HCT116 (cell line): ENCODE data around the gene ZBTB20. TPM values are rescaled to one million over a fixed set of nuclear protein-coding genes. Genes with fewer than 3 reads are reported as not detected.

ENCODE experiments used
- ATAC-seq: fragments of 200-7000 bp; cut with Tn5 transposase; 2 replicates; pipeline ENCODE4 v1.9.1; 2020; ENCODE audit warnings: mild to moderate bottlenecking, moderate library complexity
- BruUV-seq: library from RNA; stranded (reverse); fragments of 400-500 nt; replicated peaks from 2 replicates; lab custom pipeline; 2021; lab: Mats Ljungman, UMichigan
- CTCF ChIA-PET: fragments of 300-600 bp; sonication (Branson Sonifier 250); formaldehyde crosslinking; loops from one replicate; lab custom pipeline; 2021; ENCODE audit warnings: antibody characterized with exemption; lab: Charles Lee
- POLR2A ChIA-PET: fragments of 300-600, 350-600 bp; sonication (Branson Sonifier 250); formaldehyde crosslinking; loops from one replicate; lab custom pipeline; 2021; ENCODE audit warnings: antibody characterized with exemption; lab: Charles Lee
- RAD21 ChIA-PET, 2 experiments: fragments of 300-600 bp; sonication (Branson Sonifier 250); formaldehyde crosslinking; loops; one replicate each; lab custom pipeline; 2023; ENCODE audit warnings: low total read pairs in 2 of 2; ENCODE audit not compliant: uncharacterized antibody in 2 of 2, unreplicated experiment in 2 of 2, low non-redundant PET in 1 of 2; lab: Charles Lee
- DNase-seq: peaks from one replicate; pipeline ENCODE4 v3.0.0-alpha.2; 2010; ENCODE audit warnings: low read depth, low spot score
- H2AFZ ChIP-seq: fragments of 200-600 bp; shearing (Covaris generic), sonication (generic); 2 replicates; pipeline ENCODE4 v1.6.1; 2017; ENCODE audit warnings: low read depth, mixed run types, mixed read lengths, antibody characterized with exemption, low read length; ENCODE audit not compliant: poor library complexity, severe bottlenecking
- H3K27ac ChIP-seq: 2 replicates; pipeline ENCODE4 v1.5.1; 2012; ENCODE audit warnings: low read depth, low read length
- H3K27me3 ChIP-seq: fragments of 200-600 bp; sonication (generic); 2 replicates; pipeline ENCODE4 v1.6.1; 2016; ENCODE audit warnings: mixed run types, low read length, mixed read lengths; ENCODE audit not compliant: insufficient read depth
- H3K36me3 ChIP-seq, 2 experiments: fragments of 200-500 bp in 1 of 2; fragments of 200-600 bp in 1 of 2; sonication (Bioruptor generic) in 1 of 2; sonication (generic) in 1 of 2; 2 replicates each; pipeline versions ENCODE4 v1.5.1 to v1.6.1; 2014 to 2016; ENCODE audit warnings: low read length in 2 of 2, inconsistent platforms in 1 of 2, mixed read lengths in 1 of 2, mixed run types in 1 of 2; ENCODE audit not compliant: insufficient read depth in 2 of 2, control insufficient read depth in 1 of 2
- H3K4me1 ChIP-seq, 2 experiments: fragments of 200-600 bp in 1 of 2; sonication (generic) in 1 of 2; 2 replicates each; pipeline versions ENCODE4 v1.5.1 to v1.6.1; 2012 to 2017; ENCODE audit warnings: low read length in 2 of 2, inconsistent platforms in 1 of 2, mild to moderate bottlenecking in 1 of 2, mixed read lengths in 1 of 2, mixed run types in 1 of 2, moderate library complexity in 1 of 2; ENCODE audit not compliant: insufficient read depth in 2 of 2, control insufficient read depth in 1 of 2
- H3K4me2 ChIP-seq: fragments of 200-600 bp; sonication (generic); 2 replicates; pipeline ENCODE4 v1.6.1; 2017; ENCODE audit warnings: mixed run types, low read length, mixed read lengths
- H3K4me3 ChIP-seq, 2 experiments: fragments of 200-600 bp in 1 of 2; sonication (generic) in 1 of 2; replicated peaks in 1 of 2; 2 replicates each; pipeline ENCODE4 v1.5.1; 2011 to 2016; ENCODE audit warnings: low read length in 2 of 2, control low read depth in 1 of 2, low read depth in 1 of 2, mild to moderate bottlenecking in 1 of 2, mixed read lengths in 1 of 2, mixed run types in 1 of 2
- H3K79me2 ChIP-seq: fragments of 200-600 bp; sonication (generic); 2 replicates; pipeline ENCODE4 v1.6.1; 2017; ENCODE audit warnings: mild to moderate bottlenecking, mixed run types, low read length, moderate library complexity, mixed read lengths; ENCODE audit not compliant: insufficient read depth
- H3K9ac ChIP-seq: fragments of 200-600 bp; sonication (generic); 2 replicates; pipeline ENCODE4 v1.6.1; 2016; ENCODE audit warnings: low read length, mixed read lengths
- H3K9me2 ChIP-seq: fragments of 200-600 bp; sonication (generic), shearing (Covaris generic); 2 replicates; pipeline ENCODE4 v1.6.1; 2017; ENCODE audit warnings: mixed run types, mild to moderate bottlenecking, moderate library complexity; ENCODE audit not compliant: insufficient read depth
- H3K9me3 ChIP-seq, 2 experiments: fragments of 200-500 bp in 1 of 2; fragments of 200-600 bp in 1 of 2; sonication (Bioruptor generic) in 1 of 2; sonication (generic) in 1 of 2; 2 replicates each; pipeline ENCODE4 v1.6.1; 2014 to 2017; ENCODE audit warnings: low read length in 2 of 2, mixed read lengths in 2 of 2, inconsistent platforms in 1 of 2, low read depth in 1 of 2, mild to moderate bottlenecking in 1 of 2, mixed run types in 1 of 2, moderate library complexity in 1 of 2; ENCODE audit not compliant: control insufficient read depth in 1 of 2, insufficient read depth in 1 of 2
- H4K20me1 ChIP-seq: fragments of 200-600 bp; sonication (generic), shearing (Covaris generic); 2 replicates; pipeline ENCODE4 v1.6.1; 2017; ENCODE audit warnings: mixed run types, mild to moderate bottlenecking, moderate library complexity; ENCODE audit not compliant: insufficient read depth
- CBX3 ChIP-seq: IDR thresholded peaks from 2 replicates; pipeline ENCODE4 v1.6.1; 2012; ENCODE audit warnings: low read depth
- CEBPB ChIP-seq: IDR thresholded peaks from 2 replicates; pipeline ENCODE4 v1.6.1; 2012; ENCODE audit warnings: low read depth
- CTCF ChIP-seq, 3 experiments: fragments of 200-600 bp in 1 of 3; sonication (generic) in 1 of 3; IDR thresholded peaks in 2 of 3; conservative IDR thresholded peaks in 1 of 3; 2 replicates each; pipeline ENCODE4 v1.5.1; 2012 to 2017; ENCODE audit warnings: low read depth in 2 of 3, low read length in 2 of 3, antibody characterized with exemption in 1 of 3, borderline replicate concordance in 1 of 3, control low read depth in 1 of 3, mild to moderate bottlenecking in 1 of 3, mixed read lengths in 1 of 3, mixed run types in 1 of 3, moderate library complexity in 1 of 3; ENCODE audit not compliant: insufficient read depth in 1 of 3
- EGR1 ChIP-seq: IDR thresholded peaks from 2 replicates; pipeline ENCODE4 v1.6.1; 2012; ENCODE audit warnings: low read depth
- ELF1 ChIP-seq: IDR thresholded peaks from 2 replicates; pipeline ENCODE4 v1.6.1; 2012; ENCODE audit warnings: low read depth, borderline replicate concordance
- EZH2 ChIP-seq: fragments of 200-600 bp; sonication (generic); IDR thresholded peaks from 2 replicates; pipeline ENCODE4 v1.6.1; 2017; ENCODE audit warnings: antibody characterized with exemption, mixed run types
- EZH2phosphoT487 ChIP-seq: fragments of 200-600 bp; IDR thresholded peaks from 2 replicates; pipeline ENCODE4 v1.6.1; 2018; ENCODE audit warnings: antibody characterized with exemption, borderline replicate concordance
- FOSL1 ChIP-seq: IDR thresholded peaks from 2 replicates; pipeline ENCODE4 v1.6.1; 2012; ENCODE audit warnings: low read depth
- MAX ChIP-seq: IDR thresholded peaks from 2 replicates; pipeline ENCODE4 v1.6.1; 2012
- POLR2A ChIP-seq: IDR thresholded peaks from 2 replicates; pipeline ENCODE4 v1.7.0; 2011; ENCODE audit warnings: borderline replicate concordance; ENCODE audit not compliant: insufficient read depth, insufficient read length; ENCODE audit errors: extremely low read depth
- POLR2AphosphoS5 ChIP-seq: IDR thresholded peaks from 2 replicates; pipeline ENCODE4 v1.6.1; 2011; ENCODE audit warnings: mild to moderate bottlenecking, low read depth, low read length, moderate library complexity
- RAD21 ChIP-seq: IDR thresholded peaks from 2 replicates; pipeline ENCODE4 v1.6.1; 2012; ENCODE audit warnings: low read depth, mild to moderate bottlenecking
- SIN3A ChIP-seq: IDR thresholded peaks from 2 replicates; pipeline ENCODE4 v1.6.1; 2012; ENCODE audit warnings: low read depth
- SP1 ChIP-seq: IDR thresholded peaks from 2 replicates; pipeline ENCODE4 v1.6.1; 2012; ENCODE audit warnings: low read depth
- SRF ChIP-seq: IDR thresholded peaks from 2 replicates; pipeline ENCODE4 v1.6.1; 2012; ENCODE audit warnings: low read depth
- TCF7L2 ChIP-seq: IDR thresholded peaks from 2 replicates; pipeline ENCODE4 v1.7.0; 2011; ENCODE audit warnings: borderline replicate concordance, inconsistent platforms; ENCODE audit not compliant: insufficient read depth, insufficient read length; ENCODE audit errors: extremely low read depth
- ZFX ChIP-seq: fragments of 450-650 bp; IDR thresholded peaks from 2 replicates; pipeline ENCODE4 v1.6.1; 2017
- ZNF274 ChIP-seq: fragments of 200-500 bp; sonication (Bioruptor generic); IDR thresholded peaks from 2 replicates; pipeline ENCODE4 v1.6.1; 2014; ENCODE audit warnings: mild to moderate bottlenecking, low read depth, low read length, inconsistent platforms
- intact Hi-C: fragments of 100-400 bp; cut with micrococcal nuclease; formaldehyde crosslinking; loops from 2 replicates; pipeline ENCODE4 v1.10.0; 2022
- total RNA-seq: library from RNA; stranded (reverse); gene quantifications from one replicate; pipeline ENCODE4 v1.2.1, GENCODE V29; 2021; ENCODE audit not compliant: unreplicated experiment
- TF ChIP-seq, protein P1 (sequence below): IDR thresholded peaks from 2 replicates; pipeline ENCODE4 v1.6.1; 2012; ENCODE audit warnings: low read depth

The ZBTB20 gene
- total RNA-seq, 1 experiment from 2014 or later: 42.1 TPM

GRCh38 chr3:114350690-114351089 is 796.4 kb downstream of the ZBTB20 start (continued):
- TF ChIP-seq EZH2 (no peak), POLR2A (no peak)

DNA sequence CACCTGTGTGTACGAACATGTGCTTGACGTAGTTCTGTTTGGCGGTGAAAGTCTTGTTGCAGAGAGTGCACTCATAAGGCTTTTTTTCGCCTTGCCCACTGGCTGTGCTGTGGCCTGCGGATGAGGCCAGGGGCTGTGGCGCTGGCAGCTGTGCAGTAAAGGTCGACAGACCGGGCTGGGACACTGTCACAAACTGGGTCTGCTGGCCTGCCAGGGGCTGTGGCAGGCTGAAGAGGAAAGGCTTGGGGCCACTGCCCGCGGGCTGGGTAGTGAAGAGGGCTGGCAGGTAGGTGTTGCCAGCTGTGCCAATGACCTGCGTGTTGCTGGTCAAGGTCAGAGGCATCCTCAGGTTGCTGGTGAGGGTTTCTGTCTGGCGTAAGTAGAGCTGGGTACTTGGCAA is 796.8 kb downstream of the ZBTB20 start:
- H3K79me2 ChIP-seq: peaks cover 9% of the 10 kb centered on the region; the same call in 1 of the 2 replicates
- ChIA-PET RAD21 (no interaction called here), CTCF (no interaction called here), POLR2A (no interaction called here)
- TF ChIP-seq ZNF274 (no peak), RAD21 (no peak), CEBPB (no peak), CBX3 (no peak), POLR2A (no peak), SIN3A (no peak), EZH2phosphoT487 (no peak), TCF7L2 (no peak), EGR1 (no peak), CTCF (IDR thresholded peaks at IDR 0.05 in 2 of 3, conservative IDR thresholded peaks at IDR 0.05 in 1 of 3; ENCODE audit: borderline replicate concordance in 1 of 3, insufficient read depth in 1 of 3, low read depth in 2 of 3, low read length in 2 of 3) (no peak), ZFX (no peak), ELF1 (no peak), MAX (no peak), FOSL1 (no peak), SP1 (no peak), POLR2AphosphoS5 (no peak), SRF (no peak), EZH2 (no peak)
- TF ChIP-seq, protein P1, sequence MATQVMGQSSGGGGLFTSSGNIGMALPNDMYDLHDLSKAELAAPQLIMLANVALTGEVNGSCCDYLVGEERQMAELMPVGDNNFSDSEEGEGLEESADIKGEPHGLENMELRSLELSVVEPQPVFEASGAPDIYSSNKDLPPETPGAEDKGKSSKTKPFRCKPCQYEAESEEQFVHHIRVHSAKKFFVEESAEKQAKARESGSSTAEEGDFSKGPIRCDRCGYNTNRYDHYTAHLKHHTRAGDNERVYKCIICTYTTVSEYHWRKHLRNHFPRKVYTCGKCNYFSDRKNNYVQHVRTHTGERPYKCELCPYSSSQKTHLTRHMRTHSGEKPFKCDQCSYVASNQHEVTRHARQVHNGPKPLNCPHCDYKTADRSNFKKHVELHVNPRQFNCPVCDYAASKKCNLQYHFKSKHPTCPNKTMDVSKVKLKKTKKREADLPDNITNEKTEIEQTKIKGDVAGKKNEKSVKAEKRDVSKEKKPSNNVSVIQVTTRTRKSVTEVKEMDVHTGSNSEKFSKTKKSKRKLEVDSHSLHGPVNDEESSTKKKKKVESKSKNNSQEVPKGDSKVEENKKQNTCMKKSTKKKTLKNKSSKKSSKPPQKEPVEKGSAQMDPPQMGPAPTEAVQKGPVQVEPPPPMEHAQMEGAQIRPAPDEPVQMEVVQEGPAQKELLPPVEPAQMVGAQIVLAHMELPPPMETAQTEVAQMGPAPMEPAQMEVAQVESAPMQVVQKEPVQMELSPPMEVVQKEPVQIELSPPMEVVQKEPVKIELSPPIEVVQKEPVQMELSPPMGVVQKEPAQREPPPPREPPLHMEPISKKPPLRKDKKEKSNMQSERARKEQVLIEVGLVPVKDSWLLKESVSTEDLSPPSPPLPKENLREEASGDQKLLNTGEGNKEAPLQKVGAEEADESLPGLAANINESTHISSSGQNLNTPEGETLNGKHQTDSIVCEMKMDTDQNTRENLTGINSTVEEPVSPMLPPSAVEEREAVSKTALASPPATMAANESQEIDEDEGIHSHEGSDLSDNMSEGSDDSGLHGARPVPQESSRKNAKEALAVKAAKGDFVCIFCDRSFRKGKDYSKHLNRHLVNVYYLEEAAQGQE: no peak
- no peak overlapping the region for H3K27ac ChIP-seq
- no peak for DNase-seq
- H3K9ac ChIP-seq: no peak overlapping the region
- H3K4me1 ChIP-seq: no peaks in the 10 kb centered on the region
- peaks cover 0 to 11% of the 10 kb centered on the region in 2 experiments; a peak in 1 of 4 replicates for H3K36me3 ChIP-seq
- H2AFZ ChIP-seq: no peak overlapping the region
- H3K4me3 ChIP-seq: no peak overlapping the region
- no peaks in the 10 kb centered on the region for H3K9me2 ChIP-seq
- intact Hi-C loops: no loop called here
- H3K4me2 ChIP-seq: no peak overlapping the region
- H4K20me1 ChIP-seq: no peaks in the 10 kb centered on the region
- no peaks in the 10 kb centered on the region for H3K27me3 ChIP-seq
- H3K9me3 ChIP-seq: no peaks in the 10 kb centered on the region
- BruUV-seq: no TSS peak
- no peak for ATAC-seq
